Vagina (tissue), 2 donors: ENCODE data around the gene ROCK1. TPM values are rescaled to one million over a fixed set of nuclear protein-coding genes. Genes with fewer than 3 reads are reported as not detected.
A peak's percentile ranks its signal among the peaks of the same experiment; 100 is the strongest.

Experiments
- DNase-seq, 2 donors: peaks; one replicate each; pipeline ENCODE4 v3.0.0-alpha.2; 2017; ENCODE audit errors: extremely low spot score in 2 of 2
- H3K27ac ChIP-seq: fragments of 200-600 bp; sonication (generic); one replicate; pipeline ENCODE4 v1.5.1; 2019
- H3K27me3 ChIP-seq: fragments of 200-600 bp; sonication (generic); one replicate; pipeline ENCODE4 v1.5.1; 2019
- H3K36me3 ChIP-seq, 2 donors: fragments of 200-600 bp; sonication (generic); one replicate each; pipeline ENCODE4 v1.5.1; 2017 to 2019
- H3K4me1 ChIP-seq: fragments of 200-600 bp; sonication (generic); one replicate; pipeline ENCODE4 v1.5.1; 2019
- H3K4me3 ChIP-seq, 2 donors: fragments of 200-600 bp; sonication (generic); 1 replicate in 1 of 2; 2 replicates in 1 of 2; pipeline ENCODE4 v1.5.1; 2016 to 2019
- H3K9me3 ChIP-seq: fragments of 200-600 bp; sonication (generic); one replicate; pipeline ENCODE4 v1.5.1; 2019
- CTCF ChIP-seq, 3 experiments: fragments of 450-650 bp in 2 of 3; fragments of 200-600 bp in 1 of 3; sonication (generic) in 1 of 3; IDR thresholded peaks; one replicate each; pipeline ENCODE4 v1.5.1; 2017 to 2019; ENCODE audit warnings: antibody characterized with exemption in 3 of 3, mild to moderate bottlenecking in 2 of 3, moderate library complexity in 2 of 3
- POLR2A ChIP-seq, 2 donors: fragments of 450-650 bp; IDR thresholded peaks; one replicate each; pipeline ENCODE4 v1.6.1; 2017; ENCODE audit warnings: antibody characterized with exemption in 2 of 2, mild to moderate bottlenecking in 2 of 2, moderate library complexity in 2 of 2
- POLR2AphosphoS5 ChIP-seq, 2 donors: sonication (generic); formaldehyde crosslinking; IDR thresholded peaks; one replicate each; pipeline ENCODE4 v1.9.0; 2017; ENCODE audit warnings: antibody characterized with exemption in 2 of 2, mild to moderate bottlenecking in 2 of 2, low read depth in 1 of 2; ENCODE audit not compliant: insufficient read depth in 1 of 2
- intact Hi-C: fragments of 100-400 bp; cut with DNase I; formaldehyde crosslinking; loops from one replicate; pipeline ENCODE4 v1.15.1; 2023
- total RNA-seq: library from RNA; depleted of rRNA; stranded (reverse); fragments of >200 nt; gene quantifications from one replicate; pipeline ENCODE4 v1.2.3, GENCODE V29; 2016

Gene ROCK1
- 39.0 TPM for total RNA-seq

DNA sequence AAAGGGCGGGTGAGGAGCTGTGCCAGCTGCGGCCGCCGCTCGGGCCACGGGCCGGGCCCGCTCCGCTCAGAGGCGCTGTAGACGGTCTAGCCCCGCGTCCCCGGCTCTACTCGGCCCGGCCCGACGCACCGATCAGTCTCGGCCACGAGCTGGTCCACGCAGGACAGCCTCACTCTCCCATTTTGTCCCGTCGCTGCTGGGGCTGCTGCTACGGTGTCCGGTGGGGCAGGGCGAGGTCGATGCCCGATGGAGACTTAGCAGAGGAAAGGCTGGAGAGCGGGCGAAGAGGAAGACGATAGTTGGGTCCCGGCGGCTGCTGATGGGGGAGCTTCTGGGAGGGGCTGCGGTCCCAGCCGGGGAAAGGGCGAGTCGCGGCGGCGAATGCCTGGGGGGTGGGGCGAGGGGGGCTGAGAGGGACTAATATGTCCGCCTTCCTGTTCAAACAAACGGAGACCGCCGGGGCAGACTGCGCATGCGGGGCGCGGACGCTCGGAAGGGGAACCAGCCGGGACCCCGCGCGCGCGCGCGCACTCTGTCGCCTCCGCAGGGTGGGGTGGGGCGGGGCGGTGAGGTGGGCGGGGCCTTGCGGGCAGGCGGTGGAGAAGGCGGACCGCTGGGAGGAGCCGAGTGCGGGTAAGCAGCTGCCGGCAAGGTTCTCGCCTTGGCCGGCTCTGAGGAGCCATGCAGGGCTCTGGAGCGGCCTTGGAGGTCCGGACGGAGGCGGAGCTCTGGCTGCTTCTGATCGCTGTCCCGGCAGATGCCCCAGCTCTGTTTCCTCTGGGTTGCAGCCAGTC lies at the start of gene ROCK1:
TSS of gene ROCK1 (minus strand) at position 468 of the 794 bp plus-strand sequence. CDS start 903 bp downstream, outside the sequence.
- peak within 1 kb of the TSS; percentile 99 for H3K27ac ChIP-seq
- H3K27me3 ChIP-seq: no peaks in the 10 kb centered on the region
- peak within 1 kb of the TSS; percentile 100 for H3K4me3 ChIP-seq
- DNase-seq: peak in 1 of 2 donors; percentile 98
- TF ChIP-seq POLR2A (IDR thresholded peaks at IDR 0.05): peak; percentile 23 to 65
- TF ChIP-seq CTCF (IDR thresholded peaks at IDR 0.05): no peak
- TF ChIP-seq POLR2AphosphoS5 (IDR thresholded peaks at IDR 0.05; ENCODE audit: insufficient read depth in 1 of 2, low read depth in 1 of 2): peak in 1 of 2 donors; percentile 81
- H3K4me1 ChIP-seq: peaks cover 46% of the 10 kb centered on the region
- no peaks in the 10 kb centered on the region for H3K36me3 ChIP-seq
- no peaks in the 10 kb centered on the region for H3K9me3 ChIP-seq
- intact Hi-C loops: no loop called here

DNA sequence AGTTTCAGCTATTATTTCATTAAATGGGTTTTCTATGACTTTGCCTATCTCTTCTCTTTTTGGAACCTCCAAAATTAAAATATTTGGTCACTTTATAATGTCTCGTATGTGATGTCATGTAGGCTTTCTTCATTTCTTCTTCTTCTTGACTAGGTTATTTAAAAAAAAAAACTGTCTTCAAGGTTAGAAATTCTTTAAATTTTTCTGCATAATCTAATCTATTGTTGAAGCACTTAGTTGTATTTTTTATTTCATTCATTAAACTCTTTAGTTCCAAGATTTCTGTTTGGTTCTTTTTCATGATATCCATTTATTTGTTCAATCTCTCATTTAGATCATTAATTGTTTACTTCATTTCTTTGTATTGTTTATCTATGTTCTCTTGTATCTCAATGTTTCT lies 43.8 kb upstream of the ROCK1 start:
- no peak overlapping the region for H3K4me3 ChIP-seq
- H3K27ac ChIP-seq: no peak overlapping the region
- no peaks in the 10 kb centered on the region for H3K36me3 ChIP-seq
- H3K27me3 ChIP-seq: no peaks in the 10 kb centered on the region
- intact Hi-C loops: no loop called here
- H3K9me3 ChIP-seq: no peaks in the 10 kb centered on the region
- no peak for TF ChIP-seq POLR2A (IDR thresholded peaks at IDR 0.05)
- no peak for TF ChIP-seq CTCF (IDR thresholded peaks at IDR 0.05)
- no peak for TF ChIP-seq POLR2AphosphoS5 (IDR thresholded peaks at IDR 0.05; ENCODE audit: insufficient read depth in 1 of 2, low read depth in 1 of 2)
- no peaks in the 10 kb centered on the region for H3K4me1 ChIP-seq
- no peak for DNase-seq

DNA sequence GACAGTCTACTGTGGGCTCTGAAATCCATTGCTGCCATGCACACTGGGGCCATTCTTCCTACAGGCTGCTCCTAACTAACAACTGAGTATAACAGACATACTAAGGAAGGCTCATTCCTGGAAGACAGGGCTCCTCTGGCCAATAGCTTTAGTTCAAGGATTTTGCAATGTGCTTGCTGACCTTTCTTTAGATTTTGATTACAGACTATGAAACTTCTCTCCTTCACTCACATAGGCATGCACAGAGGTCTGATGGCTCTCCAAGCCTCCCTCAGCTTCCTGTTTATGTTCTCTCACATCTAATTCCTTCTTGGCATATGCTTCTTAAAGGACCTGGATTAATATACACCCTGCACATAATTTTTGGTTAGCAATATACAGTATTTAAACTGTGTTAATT lies 34.4 kb upstream of the ROCK1 start:
- DNase-seq: no peak
- Histone ChIP-seq H3K4me3 (no peak overlapping the region), H3K36me3 (no peaks in the 10 kb centered on the region), H3K27ac (no peak overlapping the region), H3K9me3 (no peaks in the 10 kb centered on the region), H3K4me1 (no peaks in the 10 kb centered on the region), H3K27me3 (no peaks in the 10 kb centered on the region)
- TF ChIP-seq POLR2A (IDR thresholded peaks at IDR 0.05) (no peak), POLR2AphosphoS5 (IDR thresholded peaks at IDR 0.05; ENCODE audit: insufficient read depth in 1 of 2, low read depth in 1 of 2) (no peak), CTCF (IDR thresholded peaks at IDR 0.05) (no peak)
- intact Hi-C loops: no loop called here

- H3K27ac ChIP-seq: no peak overlapping the region
Measured at GRCh38 chr18:21145371-21145770, 33.8 kb upstream of the ROCK1 start.

More at GRCh38 chr18:21145371-21145770, 33.8 kb upstream of the ROCK1 start:
- no peaks in the 10 kb centered on the region for H3K9me3 ChIP-seq
- TF ChIP-seq POLR2A (IDR thresholded peaks at IDR 0.05): no peak
- TF ChIP-seq POLR2AphosphoS5 (IDR thresholded peaks at IDR 0.05; ENCODE audit: insufficient read depth in 1 of 2, low read depth in 1 of 2): no peak
- TF ChIP-seq CTCF (IDR thresholded peaks at IDR 0.05): no peak
- no peaks in the 10 kb centered on the region for H3K36me3 ChIP-seq
- H3K27me3 ChIP-seq: no peaks in the 10 kb centered on the region
- H3K4me3 ChIP-seq: no peak overlapping the region
- H3K4me1 ChIP-seq: no peaks in the 10 kb centered on the region
- intact Hi-C loops: no loop called here
- DNase-seq: no peak
